GM23338 (cell line): Measurements from ENCODE around the gene ACOXL. TPM values are rescaled to one million over a fixed set of nuclear protein-coding genes. Genes with fewer than 3 reads are reported as not detected.

Source experiments
- ATAC-seq: fragments of 200-7000 bp; cut with Tn5 transposase; 3 replicates; pipeline ENCODE4 v1.9.1; 2020
- DNase-seq: peaks from one replicate; pipeline ENCODE4 v3.0.0-alpha.2; 2015; ENCODE audit warnings: low spot score
- H2AFZ ChIP-seq: fragments of 200-600 bp; sonication (generic); 2 replicates; pipeline ENCODE4 v1.8.0; 2016; ENCODE audit warnings: antibody characterized with exemption, mild to moderate bottlenecking, moderate library complexity
- H3F3A ChIP-seq: fragments of 200-600 bp; sonication (generic); replicated peaks from 2 replicates; pipeline ENCODE4 v1.8.0; 2017; ENCODE audit warnings: antibody characterized with exemption, mixed run types, low read depth
- H3K27ac ChIP-seq: fragments of 200-600 bp; sonication (generic); 2 replicates; pipeline ENCODE4 v1.6.1; 2016; ENCODE audit warnings: low read depth
- H3K27me3 ChIP-seq: fragments of 200-600 bp; sonication (generic); 2 replicates; pipeline ENCODE4 v1.8.0; 2016; ENCODE audit warnings: mild to moderate bottlenecking, mixed run types, moderate library complexity; ENCODE audit not compliant: insufficient read depth
- H3K36me3 ChIP-seq: fragments of 200-600 bp; sonication (generic); 2 replicates; pipeline ENCODE4 v1.8.0; 2016; ENCODE audit warnings: mild to moderate bottlenecking; ENCODE audit not compliant: insufficient read depth
- H3K4me1 ChIP-seq: fragments of 200-600 bp; sonication (generic); 2 replicates; pipeline ENCODE4 v1.8.0; 2016; ENCODE audit warnings: mild to moderate bottlenecking, moderate library complexity; ENCODE audit not compliant: insufficient read depth
- H3K4me2 ChIP-seq: fragments of 200-600 bp; sonication (generic); 2 replicates; pipeline ENCODE4 v1.7.1; 2017; ENCODE audit warnings: mixed run types
- H3K4me3 ChIP-seq: fragments of 200-600 bp; sonication (generic); 2 replicates; pipeline ENCODE4 v1.6.1; 2016; ENCODE audit warnings: mixed run types
- H3K79me2 ChIP-seq: fragments of 200-600 bp; sonication (generic); replicated peaks from 2 replicates; pipeline ENCODE4 v1.8.0; 2017; ENCODE audit warnings: mild to moderate bottlenecking; ENCODE audit not compliant: insufficient read depth
- H3K9me2 ChIP-seq: fragments of 200-600 bp; sonication (generic); 2 replicates; pipeline ENCODE4 v1.8.0; 2017; ENCODE audit not compliant: insufficient read depth
- H4K20me1 ChIP-seq: fragments of 200-600 bp; sonication (generic); replicated peaks from 2 replicates; pipeline ENCODE4 v1.8.0; 2017; ENCODE audit warnings: mild to moderate bottlenecking; ENCODE audit not compliant: insufficient read depth
- H3K27ac Mint-ChIP-seq: 2 replicates; pipeline ENCODE4 v1.8.0; 2020; ENCODE audit warnings: inconsistent platforms, mild to moderate bottlenecking, moderate library complexity, mixed read lengths
- H3K27me3 Mint-ChIP-seq: 3 replicates; pipeline ENCODE4 v1.8.0; 2022; ENCODE audit warnings: low read depth, mild to moderate bottlenecking, moderate library complexity, mixed read lengths, inconsistent platforms; ENCODE audit not compliant: insufficient read depth, poor library complexity
- H3K36me3 Mint-ChIP-seq: 3 replicates; pipeline ENCODE4 v1.8.0; 2021; ENCODE audit warnings: low read depth, mild to moderate bottlenecking, inconsistent platforms, moderate library complexity, mixed read lengths
- H3K4me1 Mint-ChIP-seq: 3 replicates; pipeline ENCODE4 v1.8.0; 2020; ENCODE audit warnings: mild to moderate bottlenecking, inconsistent platforms, mixed read lengths
- H3K4me3 Mint-ChIP-seq: 3 replicates; pipeline ENCODE4 v1.8.0; 2021; ENCODE audit warnings: moderate library complexity, mild to moderate bottlenecking, inconsistent platforms, mixed read lengths
- H3K9me3 Mint-ChIP-seq: 3 replicates; pipeline ENCODE4 v1.8.0; 2020; ENCODE audit warnings: moderate library complexity, mild to moderate bottlenecking, inconsistent platforms, mixed read lengths
- CREB1 ChIP-seq: fragments of 250-450 bp; sonication (Bioruptor Pico); IDR thresholded peaks from 2 replicates; pipeline ENCODE4 v1.5.0; 2020; ENCODE audit warnings: low read depth, mild to moderate bottlenecking, moderate library complexity
- EZH2 ChIP-seq: fragments of 200-600 bp; sonication (generic); IDR thresholded peaks from one replicate; pipeline ENCODE4 v1.8.0; 2017; ENCODE audit warnings: antibody characterized with exemption, mild to moderate bottlenecking, low read depth; ENCODE audit not compliant: unreplicated experiment
- EZH2phosphoT487 ChIP-seq: fragments of 200-600 bp; sonication (generic); IDR thresholded peaks from one replicate; pipeline ENCODE4 v1.8.1; 2018; ENCODE audit warnings: antibody characterized with exemption; ENCODE audit not compliant: unreplicated experiment
- JUNB ChIP-seq: IDR thresholded peaks from one replicate; pipeline ENCODE4 v1.6.1; 2016; ENCODE audit warnings: antibody characterized with exemption; ENCODE audit not compliant: unreplicated experiment
- NANOG ChIP-seq: IDR thresholded peaks from 2 replicates; pipeline ENCODE4 v1.6.1; 2016; ENCODE audit warnings: antibody characterized with exemption, borderline replicate concordance
- POLR2AphosphoS5 ChIP-seq: IDR thresholded peaks from 2 replicates; pipeline ENCODE4 v1.6.1; 2016; ENCODE audit warnings: antibody characterized with exemption, low read depth
- STAT1 ChIP-seq: IDR thresholded peaks from one replicate; pipeline ENCODE4 v1.6.1; 2016; ENCODE audit warnings: antibody characterized with exemption; ENCODE audit not compliant: unreplicated experiment
- ZNF114 ChIP-seq: fragments of 250-450 bp; sonication (Bioruptor Pico); IDR thresholded peaks from 2 replicates; pipeline ENCODE4 v1.5.0; 2020; ENCODE audit warnings: mild to moderate bottlenecking, moderate library complexity
- ZNF331 ChIP-seq: fragments of 250-450 bp; sonication (Bioruptor Pico); IDR thresholded peaks from 2 replicates; pipeline ENCODE4 v1.5.0; 2020; ENCODE audit warnings: low read depth, mild to moderate bottlenecking, moderate library complexity
- polyA plus RNA-seq: library from polyadenylated mRNA; unstranded; fragments of >200 nt; fragmentation: Nextera tagmentation; extraction: Ambion mirVana; gene quantifications from 2 replicates; pipeline ENCODE4 v1.2.1, GENCODE V29; 2016
- total RNA-seq: library from RNA; depleted of rRNA; stranded (reverse); fragments of >200 nt; shearing (Covaris generic); gene quantifications from 2 replicates; pipeline ENCODE4 v1.2.3, GENCODE V29; 2014
- TF ChIP-seq, protein P1 (sequence below): IDR thresholded peaks from 2 replicates; pipeline ENCODE4 v1.6.1; 2016; ENCODE audit warnings: antibody characterized with exemption
- TF ChIP-seq, protein P2 (sequence below): IDR thresholded peaks from one replicate; pipeline ENCODE4 v1.6.1; 2018; ENCODE audit warnings: antibody characterized with exemption; ENCODE audit not compliant: unreplicated experiment
- TF ChIP-seq, protein P3 (sequence below): fragments of 250-450 bp; sonication (Bioruptor Pico); IDR thresholded peaks from 2 replicates; pipeline ENCODE4 v1.5.0; 2020; ENCODE audit warnings: mild to moderate bottlenecking, moderate library complexity
- TF ChIP-seq, protein P4 (sequence below), 2 experiments: fragments of 200-600 bp in 1 of 2; sonication (generic) in 1 of 2; conservative IDR thresholded peaks; 2 replicates each; pipeline versions ENCODE4 v1.5.1 to v1.6.1; 2016 to 2017; ENCODE audit warnings: antibody characterized with exemption in 2 of 2, low read depth in 2 of 2, mild to moderate bottlenecking in 2 of 2, moderate library complexity in 1 of 2

Gene ACOXL
- total and polyA plus RNA-seq, 2 experiments from 2014 or later: 9.0 to 14.7 TPM

DNA sequence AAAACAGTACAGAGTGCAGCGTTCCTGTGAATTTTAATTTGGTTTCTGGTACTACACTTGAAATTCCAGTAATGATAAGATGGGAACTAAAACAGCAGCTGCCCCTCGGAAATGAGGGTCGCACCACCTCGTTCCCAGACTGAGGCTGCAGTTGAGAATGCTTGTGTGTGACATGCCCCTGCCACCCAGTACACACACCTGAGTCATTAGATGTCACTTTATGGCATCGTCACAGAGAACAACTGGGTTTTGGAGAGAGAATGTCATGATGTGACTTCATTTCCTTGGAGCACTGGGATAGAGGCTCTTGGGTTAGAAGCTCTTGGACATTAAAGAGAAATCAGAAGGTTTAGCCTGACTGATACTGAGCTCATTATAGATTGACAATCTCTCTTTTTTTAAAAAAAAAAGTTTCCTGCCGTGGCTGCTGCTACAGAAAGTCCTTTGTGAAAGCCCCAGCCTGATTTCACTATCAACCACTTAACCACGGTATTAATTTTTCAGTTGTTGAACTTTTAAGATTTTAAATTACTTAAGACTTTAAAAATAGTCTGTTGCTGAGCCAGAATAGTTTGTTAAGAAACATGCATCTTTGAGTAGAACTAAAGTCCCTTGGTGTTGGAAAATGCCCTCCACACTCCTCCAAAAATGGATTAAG lies 412.9 kb downstream of the ACOXL start:
- Histone ChIP-seq H3K4me2 (no peak overlapping the region), H4K20me1 (peaks cover 21% of the 10 kb centered on the region), H3F3A (no peaks in the 10 kb centered on the region), H2AFZ (no peak overlapping the region), H3K27ac (no peak overlapping the region), H3K27me3 (no peaks in the 10 kb centered on the region), H3K79me2 (peaks cover 87% of the 10 kb centered on the region), H3K4me3 (no peak overlapping the region), H3K36me3 (peaks cover 5% of the 10 kb centered on the region; the same call in 1 of the 2 replicates), H3K9me2 (no peaks in the 10 kb centered on the region), H3K4me1 (no peaks in the 10 kb centered on the region)
- Mint-ChIP-seq H3K36me3 (peaks cover 22% of the 10 kb centered on the region), H3K27me3 (no peaks in the 10 kb centered on the region), H3K9me3 (no peaks in the 10 kb centered on the region), H3K27ac (no peak overlapping the region), H3K4me1 (peaks cover 14% of the 10 kb centered on the region; the same call in 2 of the 3 replicates), H3K4me3 (no peak overlapping the region)
- ATAC-seq (no peak), DNase-seq (no peak)
- TF ChIP-seq CREB1 (CRISPR knock-in tag) (no peak), STAT1 (no peak), ZNF114 (CRISPR knock-in tag) (no peak), NANOG (no peak), ZNF331 (CRISPR knock-in tag) (no peak), POLR2AphosphoS5 (no peak), EZH2 (no peak), EZH2phosphoT487 (no peak), JUNB (no peak)
- TF ChIP-seq, protein P1, sequence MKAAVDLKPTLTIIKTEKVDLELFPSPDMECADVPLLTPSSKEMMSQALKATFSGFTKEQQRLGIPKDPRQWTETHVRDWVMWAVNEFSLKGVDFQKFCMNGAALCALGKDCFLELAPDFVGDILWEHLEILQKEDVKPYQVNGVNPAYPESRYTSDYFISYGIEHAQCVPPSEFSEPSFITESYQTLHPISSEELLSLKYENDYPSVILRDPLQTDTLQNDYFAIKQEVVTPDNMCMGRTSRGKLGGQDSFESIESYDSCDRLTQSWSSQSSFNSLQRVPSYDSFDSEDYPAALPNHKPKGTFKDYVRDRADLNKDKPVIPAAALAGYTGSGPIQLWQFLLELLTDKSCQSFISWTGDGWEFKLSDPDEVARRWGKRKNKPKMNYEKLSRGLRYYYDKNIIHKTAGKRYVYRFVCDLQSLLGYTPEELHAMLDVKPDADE: no peak
- TF ChIP-seq, protein P2, sequence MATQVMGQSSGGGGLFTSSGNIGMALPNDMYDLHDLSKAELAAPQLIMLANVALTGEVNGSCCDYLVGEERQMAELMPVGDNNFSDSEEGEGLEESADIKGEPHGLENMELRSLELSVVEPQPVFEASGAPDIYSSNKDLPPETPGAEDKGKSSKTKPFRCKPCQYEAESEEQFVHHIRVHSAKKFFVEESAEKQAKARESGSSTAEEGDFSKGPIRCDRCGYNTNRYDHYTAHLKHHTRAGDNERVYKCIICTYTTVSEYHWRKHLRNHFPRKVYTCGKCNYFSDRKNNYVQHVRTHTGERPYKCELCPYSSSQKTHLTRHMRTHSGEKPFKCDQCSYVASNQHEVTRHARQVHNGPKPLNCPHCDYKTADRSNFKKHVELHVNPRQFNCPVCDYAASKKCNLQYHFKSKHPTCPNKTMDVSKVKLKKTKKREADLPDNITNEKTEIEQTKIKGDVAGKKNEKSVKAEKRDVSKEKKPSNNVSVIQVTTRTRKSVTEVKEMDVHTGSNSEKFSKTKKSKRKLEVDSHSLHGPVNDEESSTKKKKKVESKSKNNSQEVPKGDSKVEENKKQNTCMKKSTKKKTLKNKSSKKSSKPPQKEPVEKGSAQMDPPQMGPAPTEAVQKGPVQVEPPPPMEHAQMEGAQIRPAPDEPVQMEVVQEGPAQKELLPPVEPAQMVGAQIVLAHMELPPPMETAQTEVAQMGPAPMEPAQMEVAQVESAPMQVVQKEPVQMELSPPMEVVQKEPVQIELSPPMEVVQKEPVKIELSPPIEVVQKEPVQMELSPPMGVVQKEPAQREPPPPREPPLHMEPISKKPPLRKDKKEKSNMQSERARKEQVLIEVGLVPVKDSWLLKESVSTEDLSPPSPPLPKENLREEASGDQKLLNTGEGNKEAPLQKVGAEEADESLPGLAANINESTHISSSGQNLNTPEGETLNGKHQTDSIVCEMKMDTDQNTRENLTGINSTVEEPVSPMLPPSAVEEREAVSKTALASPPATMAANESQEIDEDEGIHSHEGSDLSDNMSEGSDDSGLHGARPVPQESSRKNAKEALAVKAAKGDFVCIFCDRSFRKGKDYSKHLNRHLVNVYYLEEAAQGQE: no peak
- TF ChIP-seq, protein P3, sequence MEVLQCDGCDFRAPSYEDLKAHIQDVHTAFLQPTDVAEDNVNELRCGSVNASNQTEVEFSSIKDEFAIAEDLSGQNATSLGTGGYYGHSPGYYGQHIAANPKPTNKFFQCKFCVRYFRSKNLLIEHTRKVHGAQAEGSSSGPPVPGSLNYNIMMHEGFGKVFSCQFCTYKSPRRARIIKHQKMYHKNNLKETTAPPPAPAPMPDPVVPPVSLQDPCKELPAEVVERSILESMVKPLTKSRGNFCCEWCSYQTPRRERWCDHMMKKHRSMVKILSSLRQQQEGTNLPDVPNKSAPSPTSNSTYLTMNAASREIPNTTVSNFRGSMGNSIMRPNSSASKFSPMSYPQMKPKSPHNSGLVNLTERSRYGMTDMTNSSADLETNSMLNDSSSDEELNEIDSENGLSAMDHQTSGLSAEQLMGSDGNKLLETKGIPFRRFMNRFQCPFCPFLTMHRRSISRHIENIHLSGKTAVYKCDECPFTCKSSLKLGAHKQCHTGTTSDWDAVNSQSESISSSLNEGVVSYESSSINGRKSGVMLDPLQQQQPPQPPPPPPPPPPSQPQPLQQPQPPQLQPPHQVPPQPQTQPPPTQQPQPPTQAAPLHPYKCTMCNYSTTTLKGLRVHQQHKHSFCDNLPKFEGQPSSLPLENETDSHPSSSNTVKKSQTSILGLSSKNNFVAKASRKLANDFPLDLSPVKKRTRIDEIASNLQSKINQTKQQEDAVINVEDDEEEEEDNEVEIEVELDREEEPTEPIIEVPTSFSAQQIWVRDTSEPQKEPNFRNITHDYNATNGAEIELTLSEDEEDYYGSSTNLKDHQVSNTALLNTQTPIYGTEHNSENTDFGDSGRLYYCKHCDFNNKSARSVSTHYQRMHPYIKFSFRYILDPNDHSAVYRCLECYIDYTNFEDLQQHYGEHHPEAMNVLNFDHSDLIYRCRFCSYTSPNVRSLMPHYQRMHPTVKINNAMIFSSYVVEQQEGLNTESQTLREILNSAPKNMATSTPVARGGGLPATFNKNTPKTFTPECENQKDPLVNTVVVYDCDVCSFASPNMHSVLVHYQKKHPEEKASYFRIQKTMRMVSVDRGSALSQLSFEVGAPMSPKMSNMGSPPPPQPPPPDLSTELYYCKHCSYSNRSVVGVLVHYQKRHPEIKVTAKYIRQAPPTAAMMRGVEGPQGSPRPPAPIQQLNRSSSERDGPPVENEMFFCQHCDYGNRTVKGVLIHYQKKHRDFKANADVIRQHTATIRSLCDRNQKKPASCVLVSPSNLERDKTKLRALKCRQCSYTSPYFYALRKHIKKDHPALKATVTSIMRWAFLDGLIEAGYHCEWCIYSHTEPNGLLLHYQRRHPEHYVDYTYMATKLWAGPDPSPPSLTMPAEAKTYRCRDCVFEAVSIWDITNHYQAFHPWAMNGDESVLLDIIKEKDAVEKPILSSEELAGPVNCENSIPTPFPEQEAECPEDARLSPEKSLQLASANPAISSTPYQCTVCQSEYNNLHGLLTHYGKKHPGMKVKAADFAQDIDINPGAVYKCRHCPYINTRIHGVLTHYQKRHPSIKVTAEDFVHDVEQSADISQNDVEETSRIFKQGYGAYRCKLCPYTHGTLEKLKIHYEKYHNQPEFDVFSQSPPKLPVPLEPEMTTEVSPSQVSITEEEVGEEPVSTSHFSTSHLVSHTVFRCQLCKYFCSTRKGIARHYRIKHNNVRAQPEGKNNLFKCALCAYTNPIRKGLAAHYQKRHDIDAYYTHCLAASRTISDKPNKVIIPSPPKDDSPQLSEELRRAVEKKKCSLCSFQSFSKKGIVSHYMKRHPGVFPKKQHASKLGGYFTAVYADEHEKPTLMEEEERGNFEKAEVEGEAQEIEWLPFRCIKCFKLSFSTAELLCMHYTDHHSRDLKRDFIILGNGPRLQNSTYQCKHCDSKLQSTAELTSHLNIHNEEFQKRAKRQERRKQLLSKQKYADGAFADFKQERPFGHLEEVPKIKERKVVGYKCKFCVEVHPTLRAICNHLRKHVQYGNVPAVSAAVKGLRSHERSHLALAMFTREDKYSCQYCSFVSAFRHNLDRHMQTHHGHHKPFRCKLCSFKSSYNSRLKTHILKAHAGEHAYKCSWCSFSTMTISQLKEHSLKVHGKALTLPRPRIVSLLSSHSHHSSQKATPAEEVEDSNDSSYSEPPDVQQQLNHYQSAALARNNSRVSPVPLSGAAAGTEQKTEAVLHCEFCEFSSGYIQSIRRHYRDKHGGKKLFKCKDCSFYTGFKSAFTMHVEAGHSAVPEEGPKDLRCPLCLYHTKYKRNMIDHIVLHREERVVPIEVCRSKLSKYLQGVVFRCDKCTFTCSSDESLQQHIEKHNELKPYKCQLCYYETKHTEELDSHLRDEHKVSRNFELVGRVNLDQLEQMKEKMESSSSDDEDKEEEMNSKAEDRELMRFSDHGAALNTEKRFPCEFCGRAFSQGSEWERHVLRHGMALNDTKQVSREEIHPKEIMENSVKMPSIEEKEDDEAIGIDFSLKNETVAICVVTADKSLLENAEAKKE (CRISPR knock-in tag): no peak
- TF ChIP-seq, protein P4, sequence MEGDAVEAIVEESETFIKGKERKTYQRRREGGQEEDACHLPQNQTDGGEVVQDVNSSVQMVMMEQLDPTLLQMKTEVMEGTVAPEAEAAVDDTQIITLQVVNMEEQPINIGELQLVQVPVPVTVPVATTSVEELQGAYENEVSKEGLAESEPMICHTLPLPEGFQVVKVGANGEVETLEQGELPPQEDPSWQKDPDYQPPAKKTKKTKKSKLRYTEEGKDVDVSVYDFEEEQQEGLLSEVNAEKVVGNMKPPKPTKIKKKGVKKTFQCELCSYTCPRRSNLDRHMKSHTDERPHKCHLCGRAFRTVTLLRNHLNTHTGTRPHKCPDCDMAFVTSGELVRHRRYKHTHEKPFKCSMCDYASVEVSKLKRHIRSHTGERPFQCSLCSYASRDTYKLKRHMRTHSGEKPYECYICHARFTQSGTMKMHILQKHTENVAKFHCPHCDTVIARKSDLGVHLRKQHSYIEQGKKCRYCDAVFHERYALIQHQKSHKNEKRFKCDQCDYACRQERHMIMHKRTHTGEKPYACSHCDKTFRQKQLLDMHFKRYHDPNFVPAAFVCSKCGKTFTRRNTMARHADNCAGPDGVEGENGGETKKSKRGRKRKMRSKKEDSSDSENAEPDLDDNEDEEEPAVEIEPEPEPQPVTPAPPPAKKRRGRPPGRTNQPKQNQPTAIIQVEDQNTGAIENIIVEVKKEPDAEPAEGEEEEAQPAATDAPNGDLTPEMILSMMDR (conservative IDR thresholded peaks at IDR 0.05; ENCODE audit: low read depth in 2 of 2): no peak
